Measurements from ENCODE around the gene L1TD1.
"Not testable (repeated sequence)": the region's sequence is repeated elsewhere in the genome, so short reads cannot be mapped to it uniquely, and the experiment has no call there.

GRCh38 chr1:62182157-62182556 is 12.5 kb upstream of the L1TD1 start:
- TF ChIP-seq POLR2A, POLR2AphosphoS5, TAF1, SPI1 (IDR thresholded peaks at IDR 0.05; ENCODE audit: low read depth, low read length): not testable (repeated sequence)

All from GM12891 (cell line).